ENCODE data around the gene AOX1. TPM values are rescaled to one million over a fixed set of nuclear protein-coding genes. Genes with fewer than 3 reads are reported as not detected.
A peak's percentile ranks its signal among the peaks of the same experiment; 100 is the strongest.
"Not testable (repeated sequence)": the region's sequence is repeated elsewhere in the genome, so short reads cannot be mapped to it uniquely, and the experiment has no call there.

Gene AOX1
- total and polyA plus RNA-seq, 5 donors from 2014 or later: not detected

GRCh38 chr2:200603972-200604371 lies 18.2 kb downstream of the AOX1 start:
- Mint-ChIP-seq H3K9me3 (peaks cover 0 to 11% (median 1%) of the 10 kb centered on the region in 7 donors), H3K4me3 (no peak overlapping the region), H3K4me1 (peaks cover 0 to 2% (median 0%) of the 10 kb centered on the region in 4 donors), H3K36me3 (no peaks in the 10 kb centered on the region), H3K27me3 (peaks cover 33% of the 10 kb centered on the region), H3K27ac (peak overlapping the region in 1 of 3 donors; percentile 32)
- no peaks in the 10 kb centered on the region for H3K36me3 ChIP-seq (ENCODE audit: control insufficient read depth, insufficient read depth, low read length)
- DNase-seq (no peak), ATAC-seq (ENCODE audit: low read depth in 2 of 2) (no peak)
- H3K9me3 ChIP-seq (ENCODE audit: control insufficient read depth in 2 of 2, low read length in 2 of 2): no peaks in the 10 kb centered on the region
- H3K27me3 ChIP-seq (ENCODE audit: control insufficient read depth, insufficient read depth, low read length): no peaks in the 10 kb centered on the region
- H3K4me3 ChIP-seq (ENCODE audit: low read depth, low read length): no peak overlapping the region
- no peaks in the 10 kb centered on the region for H3K4me1 ChIP-seq (ENCODE audit: control insufficient read depth, insufficient read depth, low read length, poor library complexity, severe bottlenecking)
- H3K27ac ChIP-seq (ENCODE audit: insufficient read depth, low read length, poor library complexity, severe bottlenecking): no peak overlapping the region

- peaks cover 38% of the 10 kb centered on the region for H3K27me3 Mint-ChIP-seq
- H3K36me3 ChIP-seq (ENCODE audit: control insufficient read depth, insufficient read depth, low read length): no peaks in the 10 kb centered on the region
- ATAC-seq (ENCODE audit: low read depth in 2 of 2) (no peak), DNase-seq (no peak)
- H3K9me3 ChIP-seq (ENCODE audit: control insufficient read depth in 2 of 2, low read length in 2 of 2): no peaks in the 10 kb centered on the region
- no peak overlapping the region for H3K4me3 ChIP-seq (ENCODE audit: low read depth, low read length)
- no peaks in the 10 kb centered on the region for H3K36me3 Mint-ChIP-seq
- peaks cover 0 to 2% (median 0%) of the 10 kb centered on the region in 4 donors for H3K4me1 Mint-ChIP-seq
- no peak overlapping the region for H3K27ac Mint-ChIP-seq
- H3K27me3 ChIP-seq (ENCODE audit: control insufficient read depth, insufficient read depth, low read length): peaks cover 2% of the 10 kb centered on the region
- H3K4me3 Mint-ChIP-seq: no peak overlapping the region
- no peaks in the 10 kb centered on the region for H3K4me1 ChIP-seq (ENCODE audit: control insufficient read depth, insufficient read depth, low read length, poor library complexity, severe bottlenecking)
- H3K27ac ChIP-seq (ENCODE audit: insufficient read depth, low read length, poor library complexity, severe bottlenecking): no peak overlapping the region
- peaks cover 0 to 11% (median 1%) of the 10 kb centered on the region in 7 donors for H3K9me3 Mint-ChIP-seq
Observed at GRCh38 chr2:200604571-200605255, 18.9 kb downstream of the AOX1 start.

DNA sequence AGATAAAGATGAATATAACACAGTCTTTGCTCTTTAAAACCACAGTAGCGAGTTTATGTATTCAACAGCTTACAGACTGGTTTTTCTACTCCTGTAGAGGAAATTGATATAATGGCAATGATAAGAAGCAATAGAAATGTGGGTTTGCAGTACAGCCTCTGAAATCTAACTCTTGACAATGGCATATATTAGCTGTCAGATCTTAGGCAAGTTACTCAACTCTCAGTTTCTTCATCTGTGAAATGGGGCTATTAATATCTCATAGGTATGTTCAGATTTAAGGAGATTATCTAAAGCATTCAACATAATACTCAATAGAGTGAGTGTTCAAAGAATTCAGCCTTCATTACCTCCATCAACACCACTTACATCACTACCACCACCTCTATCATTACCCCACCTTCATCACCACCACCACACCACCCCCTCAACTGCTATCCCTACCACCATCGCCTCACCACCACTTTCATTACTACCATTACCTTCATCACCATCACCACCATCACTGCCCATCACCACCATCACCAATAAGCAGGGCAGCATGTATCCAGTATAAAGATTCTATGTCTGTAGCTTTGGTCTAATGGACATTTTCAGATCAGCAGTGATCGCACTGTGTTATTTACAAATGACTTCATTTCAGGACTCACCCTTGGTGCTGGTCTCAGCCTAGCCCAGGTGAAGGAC lies 22.7 kb downstream of the AOX1 start:
- no peaks in the 10 kb centered on the region for H3K4me1 ChIP-seq (ENCODE audit: control insufficient read depth, insufficient read depth, low read length, poor library complexity, severe bottlenecking)
- Mint-ChIP-seq H3K27ac (no peak overlapping the region), H3K4me3 (no peak overlapping the region), H3K4me1 (no peaks in the 10 kb centered on the region), H3K36me3 (no peaks in the 10 kb centered on the region), H3K9me3 (peaks cover 0 to 10% (median 1%) of the 10 kb centered on the region in 7 donors), H3K27me3 (peaks cover 48% of the 10 kb centered on the region)
- H3K27me3 ChIP-seq (ENCODE audit: control insufficient read depth, insufficient read depth, low read length): peaks cover 4% of the 10 kb centered on the region
- no peaks in the 10 kb centered on the region for H3K9me3 ChIP-seq (ENCODE audit: control insufficient read depth in 2 of 2, low read length in 2 of 2)
- no peaks in the 10 kb centered on the region for H3K36me3 ChIP-seq (ENCODE audit: control insufficient read depth, insufficient read depth, low read length)
- H3K27ac ChIP-seq (ENCODE audit: insufficient read depth, low read length, poor library complexity, severe bottlenecking): no peak overlapping the region
- no peak overlapping the region for H3K4me3 ChIP-seq (ENCODE audit: low read depth, low read length)
- DNase-seq (no peak), ATAC-seq (ENCODE audit: low read depth in 2 of 2) (no peak)

DNA sequence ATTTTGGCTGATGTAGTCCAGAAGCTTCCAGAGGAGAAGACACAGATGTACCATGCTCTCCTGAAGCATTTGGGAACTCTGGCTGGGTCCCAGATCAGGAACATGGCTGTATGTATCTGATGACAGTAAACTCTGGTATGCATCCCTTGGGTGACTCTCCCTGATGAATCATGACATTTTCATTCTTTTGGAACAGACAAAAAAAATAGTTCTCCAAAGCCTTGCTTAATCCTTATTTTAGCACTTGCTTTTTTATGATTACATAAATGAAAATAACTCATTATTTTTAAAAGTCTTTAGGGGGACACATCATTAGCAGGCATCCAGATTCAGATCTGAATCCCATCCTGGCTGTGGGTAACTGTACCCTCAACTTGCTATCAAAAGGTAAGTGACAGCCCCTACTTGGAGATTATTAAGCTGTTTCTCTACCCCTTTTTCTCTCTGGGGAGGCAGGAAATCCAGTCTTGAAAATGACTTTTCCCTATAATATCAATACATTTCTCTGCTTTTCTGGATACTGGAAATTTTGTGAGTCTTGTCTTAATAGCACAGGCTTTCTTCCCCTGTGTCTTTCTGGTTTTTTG lies 23.3 kb downstream of the AOX1 start:
- Histone ChIP-seq H3K27me3 (ENCODE audit: control insufficient read depth, insufficient read depth, low read length) (peaks cover 7% of the 10 kb centered on the region), H3K4me1 (ENCODE audit: control insufficient read depth, insufficient read depth, low read length, poor library complexity, severe bottlenecking) (no peaks in the 10 kb centered on the region), H3K4me3 (ENCODE audit: low read depth, low read length) (no peak overlapping the region), H3K27ac (ENCODE audit: insufficient read depth, low read length, poor library complexity, severe bottlenecking) (no peak overlapping the region), H3K9me3 (ENCODE audit: control insufficient read depth in 2 of 2, low read length in 2 of 2) (no peaks in the 10 kb centered on the region), H3K36me3 (ENCODE audit: control insufficient read depth, insufficient read depth, low read length) (no peaks in the 10 kb centered on the region)
- no peak overlapping the region for H3K27ac Mint-ChIP-seq
- DNase-seq (no peak), ATAC-seq (ENCODE audit: low read depth in 2 of 2) (no peak)
- no peak overlapping the region for H3K4me3 Mint-ChIP-seq
- no peaks in the 10 kb centered on the region for H3K4me1 Mint-ChIP-seq
- H3K36me3 Mint-ChIP-seq: no peaks in the 10 kb centered on the region
- peaks cover 48% of the 10 kb centered on the region for H3K27me3 Mint-ChIP-seq
- H3K9me3 Mint-ChIP-seq: peaks cover 0 to 10% (median 1%) of the 10 kb centered on the region in 7 donors

GRCh38 chr2:200610217-200610616 lies 24.4 kb downstream of the AOX1 start:
- not testable (repeated sequence) for H3K36me3 Mint-ChIP-seq; H3K4me1 Mint-ChIP-seq; H3K9me3 ChIP-seq (ENCODE audit: control insufficient read depth in 2 of 2, low read length in 2 of 2); ATAC-seq (ENCODE audit: low read depth in 2 of 2); H3K4me3 ChIP-seq (ENCODE audit: low read depth, low read length); DNase-seq; H3K4me3 Mint-ChIP-seq; H3K36me3 ChIP-seq (ENCODE audit: control insufficient read depth, insufficient read depth, low read length); H3K27ac ChIP-seq (ENCODE audit: insufficient read depth, low read length, poor library complexity, severe bottlenecking); H3K27me3 ChIP-seq (ENCODE audit: control insufficient read depth, insufficient read depth, low read length); H3K27ac Mint-ChIP-seq; H3K4me1 ChIP-seq (ENCODE audit: control insufficient read depth, insufficient read depth, low read length, poor library complexity, severe bottlenecking)
- peaks cover 0 to 12% (median 1%) of the 10 kb centered on the region in 7 donors for H3K9me3 Mint-ChIP-seq
- H3K27me3 Mint-ChIP-seq: peaks cover 49% of the 10 kb centered on the region

DNA sequence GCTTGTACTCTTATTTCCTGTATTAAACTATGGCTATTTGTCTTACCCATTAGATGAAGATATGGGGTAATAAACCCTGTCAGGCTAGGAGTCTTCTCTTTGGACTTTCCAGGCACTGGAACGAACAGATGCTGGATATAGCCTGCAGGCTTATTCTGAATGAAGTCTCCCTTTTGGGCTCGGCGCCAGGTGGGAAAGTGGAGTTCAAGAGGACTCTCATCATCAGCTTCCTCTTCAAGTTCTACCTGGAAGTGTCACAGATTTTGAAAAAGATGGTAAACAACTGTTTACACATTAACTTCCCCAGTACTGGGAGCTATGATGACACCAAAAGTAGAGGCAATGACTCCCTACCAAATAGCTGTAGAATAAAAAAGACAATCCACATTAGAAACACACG lies 27.9 kb downstream of the AOX1 start:
- peaks cover 0 to 3% (median 0%) of the 10 kb centered on the region in 7 donors for H3K9me3 Mint-ChIP-seq
- ATAC-seq (ENCODE audit: low read depth in 2 of 2) (no peak), DNase-seq (no peak)
- no peak overlapping the region for H3K27ac ChIP-seq (ENCODE audit: insufficient read depth, low read length, poor library complexity, severe bottlenecking)
- H3K27me3 Mint-ChIP-seq: peaks cover 30% of the 10 kb centered on the region
- no peaks in the 10 kb centered on the region for H3K4me1 Mint-ChIP-seq
- H3K36me3 ChIP-seq (ENCODE audit: control insufficient read depth, insufficient read depth, low read length): no peaks in the 10 kb centered on the region
- H3K4me1 ChIP-seq (ENCODE audit: control insufficient read depth, insufficient read depth, low read length, poor library complexity, severe bottlenecking): no peaks in the 10 kb centered on the region
- H3K4me3 Mint-ChIP-seq: no peak overlapping the region
- no peak overlapping the region for H3K4me3 ChIP-seq (ENCODE audit: low read depth, low read length)
- H3K9me3 ChIP-seq (ENCODE audit: control insufficient read depth in 2 of 2, low read length in 2 of 2): no peaks in the 10 kb centered on the region
- H3K36me3 Mint-ChIP-seq: no peaks in the 10 kb centered on the region
- no peak overlapping the region for H3K27ac Mint-ChIP-seq
- peaks cover 10% of the 10 kb centered on the region for H3K27me3 ChIP-seq (ENCODE audit: control insufficient read depth, insufficient read depth, low read length)

DNA sequence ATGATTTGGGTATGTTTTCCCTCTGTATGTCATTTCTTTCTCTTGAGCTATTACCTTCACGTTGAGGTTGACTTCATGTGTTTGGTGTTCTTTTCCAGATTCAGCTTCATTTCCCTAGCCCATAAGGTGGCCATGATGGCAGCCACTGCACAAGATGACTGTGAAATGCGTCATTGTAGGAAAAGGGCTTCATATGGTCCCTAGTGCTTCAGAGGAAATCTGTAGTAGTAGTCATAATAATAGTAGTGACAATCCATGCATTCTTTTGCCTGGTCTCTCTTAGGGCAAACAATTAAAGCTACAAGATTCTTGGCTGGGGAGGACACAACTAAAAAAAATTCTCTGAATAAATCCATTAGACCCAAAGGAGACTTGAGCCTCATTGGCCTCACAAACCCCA lies 28.4 kb downstream of the AOX1 start:
- Mint-ChIP-seq H3K27ac (no peak overlapping the region), H3K36me3 (no peaks in the 10 kb centered on the region), H3K4me3 (no peak overlapping the region), H3K27me3 (peaks cover 26% of the 10 kb centered on the region), H3K9me3 (peaks cover 0 to 2% (median 0%) of the 10 kb centered on the region in 7 donors), H3K4me1 (no peaks in the 10 kb centered on the region)
- H3K4me3 ChIP-seq (ENCODE audit: low read depth, low read length): no peak overlapping the region
- H3K27me3 ChIP-seq (ENCODE audit: control insufficient read depth, insufficient read depth, low read length): peaks cover 10% of the 10 kb centered on the region
- DNase-seq (no peak), ATAC-seq (ENCODE audit: low read depth in 2 of 2) (no peak)
- no peaks in the 10 kb centered on the region for H3K9me3 ChIP-seq (ENCODE audit: control insufficient read depth in 2 of 2, low read length in 2 of 2)
- no peak overlapping the region for H3K27ac ChIP-seq (ENCODE audit: insufficient read depth, low read length, poor library complexity, severe bottlenecking)
- H3K4me1 ChIP-seq (ENCODE audit: control insufficient read depth, insufficient read depth, low read length, poor library complexity, severe bottlenecking): no peaks in the 10 kb centered on the region
- no peaks in the 10 kb centered on the region for H3K36me3 ChIP-seq (ENCODE audit: control insufficient read depth, insufficient read depth, low read length)

All from CD4-positive, CD25-positive, alpha-beta regulatory T cell (primary cell).